ENCODE results near the gene FANCL. TPM values are rescaled to one million over a fixed set of nuclear protein-coding genes. Genes with fewer than 3 reads are reported as not detected.
"Not testable (repeated sequence)": the region's sequence is repeated elsewhere in the genome, so short reads cannot be mapped to it uniquely, and the experiment has no call there.

Gene FANCL
- total RNA-seq: 32.4 TPM

DNA sequence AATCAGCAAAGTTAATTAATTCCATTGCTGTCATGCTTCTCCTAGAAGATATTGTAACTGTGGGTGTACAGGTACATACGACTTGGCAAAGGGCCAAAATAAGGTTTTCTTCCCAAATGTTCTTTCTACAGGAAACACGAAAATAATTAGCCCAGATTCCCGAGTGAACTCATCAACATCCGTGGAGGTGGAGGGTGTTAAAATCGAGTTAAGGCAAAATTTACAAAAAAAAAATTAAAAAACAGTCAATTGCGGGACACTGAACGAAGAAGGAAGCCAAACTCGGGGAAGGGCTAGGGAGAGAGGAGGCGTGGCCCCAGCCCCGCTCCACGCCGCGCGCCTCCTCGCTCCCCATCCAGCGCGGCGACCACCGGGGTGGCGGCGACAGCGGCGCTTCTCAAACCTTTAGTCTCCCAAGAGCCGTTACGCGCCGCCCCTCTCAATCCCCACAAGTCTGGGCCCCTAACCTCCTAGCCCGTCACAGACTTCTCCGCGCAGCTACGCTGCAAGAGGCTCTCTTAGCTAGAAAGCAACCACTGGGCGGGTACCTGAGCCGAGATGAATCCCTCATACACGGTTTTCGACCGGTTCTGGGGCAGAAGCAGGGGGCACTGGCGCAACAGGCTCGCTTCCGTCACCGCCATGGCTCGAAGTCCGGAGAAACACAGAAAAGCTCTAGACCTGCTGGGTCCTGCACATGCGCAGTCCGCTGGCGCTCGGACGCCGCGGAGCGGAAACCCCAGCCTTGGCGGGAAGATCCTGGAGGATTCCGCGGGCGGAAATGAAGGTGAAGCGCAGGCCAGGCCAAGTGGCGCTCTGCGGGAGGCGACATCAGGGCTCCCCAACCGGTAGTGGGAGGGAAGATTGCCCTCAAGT, at the start of gene FANCL:
FANCL (minus strand) TSS at position 656 of the 876 bp plus-strand sequence; CDS start at position 644, 12 bp downstream.
- DNase-seq: peak; percentile 95

DNA sequence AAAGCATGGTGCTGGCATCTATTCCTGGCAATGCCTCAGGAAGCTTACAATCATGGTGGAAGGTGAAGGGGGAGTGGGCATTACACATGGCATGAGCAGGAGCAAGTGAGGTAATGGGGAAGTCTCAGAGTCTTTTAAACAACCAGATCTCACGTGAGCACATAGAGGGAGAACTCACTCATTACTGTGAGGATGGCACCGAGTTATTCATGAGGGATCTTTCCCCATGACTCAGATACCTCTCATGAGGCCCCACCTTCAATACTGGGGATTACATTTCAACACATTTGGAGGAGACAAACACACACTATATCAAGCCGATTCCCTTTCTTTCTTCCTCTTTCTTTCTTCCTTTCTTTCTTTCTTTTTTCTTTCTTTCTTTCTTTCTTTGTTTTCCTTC, 47.9 kb upstream of the FANCL start:
- no peak for DNase-seq

DNA sequence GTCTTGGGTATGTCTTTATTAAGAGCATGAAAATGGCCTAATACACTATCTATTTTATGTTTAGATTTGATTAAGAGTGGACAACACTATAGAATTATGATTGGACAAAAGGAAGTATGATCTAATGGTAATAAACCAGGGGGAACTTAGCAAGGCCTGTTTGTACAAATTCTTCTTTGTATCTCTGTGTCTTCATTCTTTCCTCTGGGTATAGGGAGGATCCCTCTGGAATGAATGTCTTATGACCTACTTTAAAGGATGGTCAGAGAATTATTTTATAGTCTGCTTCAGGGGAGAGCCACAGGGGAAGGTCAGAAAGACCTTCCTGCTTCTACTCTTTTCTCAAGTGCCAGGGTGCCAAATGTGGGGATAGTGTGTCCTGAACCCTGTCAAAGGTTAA, 42.8 kb upstream of the FANCL start:
- DNase-seq: no peak

DNA sequence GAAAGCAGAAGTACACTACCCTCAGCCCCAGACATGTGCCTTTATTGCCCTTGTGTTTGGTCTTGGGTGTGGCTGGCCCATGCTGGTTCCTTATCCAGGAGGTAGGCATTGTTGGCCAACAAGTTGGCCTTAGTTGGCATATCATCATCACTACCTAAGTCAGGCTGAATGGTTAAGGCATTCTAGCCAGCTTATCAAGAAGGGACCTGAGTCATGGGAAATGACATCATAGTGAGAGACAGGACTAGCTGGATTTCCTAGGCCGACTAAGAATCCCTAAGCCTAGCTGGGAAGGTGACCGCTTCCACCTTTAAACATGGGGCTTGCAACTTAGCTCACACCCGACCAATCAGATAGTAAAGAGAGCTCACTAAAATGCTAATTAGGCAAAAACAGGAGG, 34.0 kb upstream of the FANCL start:
- not testable (repeated sequence) for DNase-seq

DNA sequence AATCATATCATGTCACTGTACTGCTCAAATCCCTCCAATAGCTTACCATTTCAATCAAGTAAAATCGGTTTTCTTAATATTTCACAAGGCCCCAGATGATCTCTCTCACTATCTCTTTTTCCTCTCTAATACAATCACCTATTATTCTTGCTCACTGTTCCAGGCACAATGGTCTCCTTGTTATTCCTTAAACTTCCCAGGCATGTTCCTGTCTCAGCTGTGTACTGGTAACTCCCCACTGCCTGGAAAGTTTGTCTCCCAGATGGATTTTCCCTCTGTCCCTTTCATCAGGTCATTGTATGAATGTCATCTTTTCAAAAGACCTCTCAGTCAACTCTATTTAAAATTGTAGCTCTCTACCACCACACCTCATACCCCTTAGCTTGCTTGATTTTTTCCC, 30.7 kb upstream of the FANCL start:
- DNase-seq: no peak

DNA sequence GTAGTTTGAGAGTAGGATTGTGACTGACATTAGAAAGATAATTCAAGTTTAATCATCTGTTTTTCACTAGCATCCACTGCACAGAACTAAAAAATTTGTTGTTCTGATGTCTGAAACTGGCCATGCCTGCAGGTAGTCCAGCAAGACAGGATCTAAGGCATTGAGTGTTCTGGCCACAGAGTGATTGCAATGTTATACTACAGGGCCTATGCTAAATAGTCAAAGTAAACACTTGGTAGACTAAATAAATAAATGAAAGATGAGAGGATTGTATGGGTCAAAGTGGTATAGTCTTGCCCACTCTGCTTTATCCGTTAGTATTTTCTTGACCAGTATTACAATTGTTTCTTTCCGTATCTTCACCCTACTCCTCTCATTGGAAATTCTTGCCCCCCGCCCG, 27.6 kb upstream of the FANCL start:
- no peak for DNase-seq

DNA sequence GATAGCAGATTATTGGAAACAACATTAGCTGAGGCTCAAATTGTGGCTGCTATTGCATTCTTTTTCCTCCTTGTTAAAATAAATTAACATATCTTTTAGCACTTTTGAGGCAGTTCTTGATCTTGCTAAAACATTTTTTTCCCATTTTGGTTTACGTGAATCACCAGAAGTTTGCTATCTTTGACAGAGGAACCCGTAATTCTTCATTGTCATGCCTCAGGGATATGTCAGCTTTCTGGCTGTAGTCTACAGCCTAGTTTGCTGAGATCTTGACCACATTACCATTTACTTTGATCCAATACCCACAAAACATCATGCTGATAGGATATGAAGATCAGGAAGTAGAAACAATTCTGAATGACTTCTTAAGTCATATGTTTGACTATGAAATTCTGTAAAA, 25.1 kb upstream of the FANCL start:
- no peak for DNase-seq

DNA sequence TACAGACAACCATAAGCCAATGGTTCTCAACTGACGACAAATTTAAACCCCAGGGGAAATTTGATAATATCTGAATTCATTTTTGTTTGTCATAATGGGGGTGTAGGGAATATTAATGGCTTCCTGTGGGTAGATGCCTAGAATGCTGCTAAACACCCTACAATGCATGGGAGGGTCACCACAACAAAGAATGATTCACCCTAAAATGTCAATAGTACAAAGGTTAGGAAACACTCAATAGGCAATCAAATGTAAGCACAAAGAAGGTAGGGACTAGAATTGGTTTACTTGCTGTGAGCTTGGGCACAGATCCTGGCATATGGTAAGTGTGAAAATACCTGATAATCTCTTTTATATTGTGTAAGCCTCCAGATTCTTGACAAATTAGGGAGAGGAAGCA, 20.1 kb upstream of the FANCL start:
- DNase-seq: no peak

DNA sequence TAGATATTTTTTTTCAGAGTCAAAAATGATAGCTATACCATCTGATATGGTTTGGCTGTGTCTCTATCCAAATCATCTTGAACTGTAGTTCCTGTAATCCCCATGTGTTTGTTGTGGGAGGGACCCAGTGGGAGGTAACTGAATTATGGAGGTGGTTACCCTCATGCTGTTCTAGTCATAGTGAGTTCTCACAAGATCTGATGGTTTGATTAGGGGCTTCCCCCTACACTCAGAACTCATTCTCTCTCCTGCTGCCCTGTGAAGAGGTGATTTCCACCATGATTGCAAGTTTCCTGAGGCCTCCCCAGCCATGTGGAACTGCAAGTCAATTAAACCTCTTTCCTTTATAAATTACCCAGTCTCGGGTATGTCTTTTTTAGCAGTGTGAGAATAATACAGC, 17.3 kb upstream of the FANCL start:
- not testable (repeated sequence) for DNase-seq

DNA sequence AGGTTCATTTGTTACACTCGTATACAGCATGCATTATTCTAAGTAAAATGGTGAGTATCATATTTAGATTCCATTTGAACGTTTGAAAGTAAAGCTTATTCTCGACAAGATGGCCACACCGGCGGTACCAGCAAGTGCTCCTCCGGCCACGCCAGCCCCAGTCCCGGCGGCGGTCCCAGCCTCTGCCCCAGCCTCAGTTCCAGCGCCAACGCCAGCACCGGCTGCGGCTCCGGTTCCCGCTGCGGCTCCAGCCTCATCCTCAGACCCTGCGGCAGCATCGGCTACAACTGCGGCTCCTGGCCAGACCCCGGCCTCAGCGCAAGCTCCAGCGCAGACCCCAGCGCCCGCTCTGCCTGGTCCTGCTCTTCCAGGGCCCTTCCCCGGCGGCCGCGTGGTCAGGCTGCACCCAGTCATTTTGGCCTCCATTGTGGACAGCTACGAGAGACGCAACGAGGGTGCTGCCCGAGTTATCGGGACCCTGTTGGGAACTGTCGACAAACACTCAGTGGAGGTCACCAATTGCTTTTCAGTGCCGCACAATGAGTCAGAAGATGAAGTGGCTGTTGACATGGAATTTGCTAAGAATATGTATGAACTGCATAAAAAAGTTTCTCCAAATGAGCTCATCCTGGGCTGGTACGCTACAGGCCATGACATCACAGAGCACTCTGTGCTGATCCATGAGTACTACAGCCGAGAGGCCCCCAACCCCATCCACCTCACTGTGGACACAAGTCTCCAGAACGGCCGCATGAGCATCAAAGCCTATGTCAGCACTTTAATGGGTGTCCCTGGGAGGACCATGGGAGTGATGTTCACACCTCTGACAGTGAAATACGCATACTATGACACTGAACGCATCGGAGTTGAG, 10.4 kb upstream of the FANCL start:
- DNase-seq: not testable (repeated sequence)

DNA sequence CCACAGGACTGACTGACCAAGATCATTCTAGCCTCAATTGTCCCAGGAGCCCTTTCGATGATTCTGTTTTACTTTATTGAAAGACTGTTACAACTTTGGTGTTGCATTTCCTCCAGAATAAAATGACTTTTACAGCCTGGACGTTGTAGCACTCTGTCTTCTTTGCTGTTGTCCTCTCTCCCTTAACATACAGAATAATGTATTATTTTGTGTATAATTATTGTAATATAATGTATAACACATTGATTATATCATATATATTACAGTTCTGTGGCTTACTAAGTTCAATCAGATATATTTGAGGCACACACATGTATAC, 380 bp upstream of the FANCL start:
- no peak for DNase-seq

DNA sequence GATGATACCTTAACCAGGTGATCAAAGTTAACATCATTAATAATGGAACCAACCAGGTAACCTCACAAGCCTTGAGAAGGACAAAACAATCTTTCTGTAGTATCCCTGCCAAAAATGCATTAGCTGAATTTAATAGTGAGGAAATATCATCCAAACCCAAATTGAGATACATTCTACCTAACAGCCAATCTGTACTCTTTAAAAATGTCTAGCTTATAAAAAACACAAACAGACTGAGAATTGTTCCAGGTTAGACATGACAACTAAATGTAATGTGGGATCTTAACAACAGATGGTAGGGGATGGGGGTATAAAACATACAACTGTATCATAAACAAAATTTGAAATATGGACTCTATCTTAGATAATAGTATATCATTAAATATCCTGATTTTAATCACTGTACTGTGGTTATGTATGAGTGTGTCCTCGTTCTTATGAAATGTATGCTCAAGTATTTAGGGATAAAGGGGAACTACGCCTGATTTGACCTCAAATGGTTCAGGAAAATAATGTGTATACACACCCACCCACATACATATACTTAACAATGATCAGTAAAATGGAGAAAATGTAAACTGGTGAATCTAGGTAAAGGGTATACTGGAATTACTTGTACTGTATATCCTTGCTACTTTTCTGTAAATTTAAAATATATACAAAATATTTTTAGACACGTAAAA, 1.7 kb downstream of the FANCL start:
- DNase-seq: no peak

DNA sequence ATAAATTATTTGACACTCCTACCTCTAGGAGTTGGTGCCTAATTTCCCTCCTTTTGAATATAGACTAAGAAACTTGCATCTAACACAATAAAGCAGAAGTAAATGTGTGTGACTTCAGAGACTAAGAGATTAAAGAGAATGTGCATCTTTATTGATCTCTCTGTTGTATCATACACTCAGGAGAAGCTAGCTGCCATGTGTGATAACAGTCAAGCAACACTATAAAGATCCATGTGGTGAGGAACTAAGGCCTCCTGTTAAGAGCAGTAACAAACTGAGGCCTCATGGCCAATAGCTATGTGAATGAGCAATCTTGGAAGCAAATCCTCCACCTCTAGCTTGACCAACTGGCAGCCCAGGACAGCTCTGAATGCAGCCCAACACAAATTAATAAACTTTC, 3.4 kb downstream of the FANCL start:
- DNase-seq: no peak

DNA sequence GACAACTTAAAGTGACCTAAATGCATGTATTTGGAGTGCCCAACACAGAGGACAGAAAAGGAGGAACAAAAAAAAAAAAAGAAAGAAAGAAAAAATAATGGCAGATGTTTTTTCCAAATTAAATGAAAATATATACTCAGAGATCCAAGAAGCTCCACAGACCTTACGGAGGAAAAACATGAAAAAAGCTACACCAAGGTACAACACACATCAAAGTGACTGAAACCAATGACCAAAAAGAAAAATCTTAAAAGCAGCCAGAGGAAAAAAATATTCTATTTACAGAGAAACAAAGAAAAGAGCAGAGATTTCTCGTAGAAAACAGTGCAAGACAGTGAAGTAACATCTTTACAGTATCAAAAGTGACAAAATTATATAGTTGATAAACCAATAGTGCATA, 5.1 kb downstream of the FANCL start:
- DNase-seq: no peak

DNA sequence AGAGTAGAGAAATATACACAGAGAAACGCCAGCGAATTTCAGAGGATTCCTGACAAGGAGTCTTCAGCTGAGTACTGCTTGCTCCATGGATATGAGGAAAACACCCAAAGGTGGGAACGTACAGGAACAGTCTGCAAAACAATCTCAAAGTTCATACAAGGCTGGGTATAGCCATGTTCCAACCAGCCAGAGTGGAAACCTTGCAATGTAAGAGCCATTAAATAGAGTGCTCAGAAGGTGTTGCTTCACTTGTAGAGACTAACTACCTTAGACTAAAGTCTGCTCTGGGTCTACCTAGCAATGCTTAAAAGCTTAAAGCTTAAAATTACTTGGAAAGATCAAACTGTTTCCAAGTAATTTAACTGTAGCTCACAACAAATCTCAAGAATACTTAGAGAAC, 6.0 kb downstream of the FANCL start:
- DNase-seq: no peak

DNA sequence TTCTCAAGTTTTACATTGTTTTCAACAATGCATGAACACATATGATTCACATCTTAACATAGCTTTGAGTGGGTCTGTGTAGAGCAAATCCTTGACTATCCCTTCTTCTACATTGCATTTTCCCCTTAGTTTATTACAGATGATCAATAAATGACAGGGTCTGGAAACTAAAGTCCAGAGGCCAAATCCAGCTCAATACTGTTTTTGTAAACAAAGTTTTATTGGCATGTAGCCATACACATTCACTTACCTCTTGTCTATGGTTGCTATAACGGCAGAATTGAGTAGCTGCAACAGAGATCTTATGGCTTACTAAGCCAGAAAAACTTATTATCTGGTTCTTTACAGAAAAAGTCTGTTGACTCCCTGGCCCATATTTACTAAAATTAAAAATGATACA, 12.8 kb downstream of the FANCL start:
- no peak for DNase-seq

DNA sequence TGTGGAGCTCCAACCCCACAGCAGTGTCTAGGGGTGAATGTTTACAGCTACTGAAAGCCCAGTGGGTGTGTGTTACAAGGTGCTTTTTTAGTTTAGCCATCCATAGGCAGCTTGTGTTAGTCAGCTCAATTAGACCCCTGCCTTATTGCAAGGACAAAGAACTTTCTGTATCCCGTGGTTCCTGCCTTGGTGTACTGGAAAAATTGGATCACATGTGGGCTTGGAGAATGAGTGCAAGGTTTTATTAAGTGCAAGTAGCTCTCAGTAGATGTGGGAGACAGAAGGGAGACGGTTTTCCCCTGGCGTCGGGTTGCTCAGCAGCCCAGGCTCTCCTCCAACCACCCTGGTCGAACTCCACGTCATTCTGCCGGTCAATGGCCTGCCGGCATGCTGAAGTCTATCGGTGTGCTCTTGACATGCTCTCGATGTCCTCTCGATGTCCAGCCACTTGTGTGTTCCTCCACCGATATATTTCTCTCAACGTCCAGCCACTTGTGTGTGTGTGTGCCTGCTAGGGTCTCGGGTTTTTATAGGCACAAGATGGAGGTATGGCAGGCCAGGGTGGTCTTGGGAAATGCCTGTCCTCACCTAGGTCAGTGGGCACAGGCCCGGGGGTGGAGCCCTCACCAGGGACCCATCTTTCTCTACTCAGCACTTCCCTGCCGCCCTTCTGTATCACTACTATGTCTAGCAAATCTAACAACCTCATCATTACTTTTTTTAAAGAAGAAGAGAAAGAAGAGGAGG, 13.8 kb downstream of the FANCL start:
- DNase-seq: no peak

DNA sequence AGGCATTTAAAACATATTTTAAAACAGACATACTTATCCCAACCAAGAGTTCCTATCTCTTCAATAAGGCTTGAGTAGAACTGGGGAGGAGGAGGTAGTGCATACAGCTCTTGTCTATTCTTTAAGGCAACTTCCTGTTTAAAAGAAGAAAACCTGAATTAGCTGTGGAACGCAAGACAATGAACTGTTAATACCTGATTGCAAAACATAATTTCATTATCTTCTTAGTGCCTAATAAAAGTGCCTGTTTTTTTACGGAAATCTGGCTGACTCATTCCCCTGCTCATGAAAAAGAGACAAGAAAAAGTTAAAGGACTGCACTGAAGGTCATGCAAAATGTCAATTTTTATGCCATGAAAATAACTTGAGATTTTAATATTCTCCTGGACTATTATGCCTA, 19.2 kb downstream of the FANCL start:
- DNase-seq: no peak

DNA sequence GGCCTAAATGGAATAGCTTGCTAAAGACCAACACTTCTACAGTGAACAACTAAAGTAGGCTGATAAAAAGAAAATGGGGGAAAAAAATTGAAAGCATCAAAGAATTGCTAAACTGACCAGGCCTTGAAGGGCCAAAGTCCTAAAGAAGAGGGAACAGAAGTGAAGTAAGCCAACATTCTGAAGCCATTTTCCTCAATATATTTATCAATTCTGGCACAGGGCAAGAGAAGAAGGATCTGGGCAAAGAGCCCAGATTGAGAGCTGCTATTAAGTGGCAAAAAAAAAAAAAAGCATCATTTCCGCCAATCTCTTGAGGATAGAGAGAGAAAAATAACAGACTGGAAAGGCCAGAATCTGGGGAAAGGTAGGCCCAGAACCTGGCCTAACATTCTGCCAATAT, 25.7 kb downstream of the FANCL start:
- no peak for DNase-seq

DNA sequence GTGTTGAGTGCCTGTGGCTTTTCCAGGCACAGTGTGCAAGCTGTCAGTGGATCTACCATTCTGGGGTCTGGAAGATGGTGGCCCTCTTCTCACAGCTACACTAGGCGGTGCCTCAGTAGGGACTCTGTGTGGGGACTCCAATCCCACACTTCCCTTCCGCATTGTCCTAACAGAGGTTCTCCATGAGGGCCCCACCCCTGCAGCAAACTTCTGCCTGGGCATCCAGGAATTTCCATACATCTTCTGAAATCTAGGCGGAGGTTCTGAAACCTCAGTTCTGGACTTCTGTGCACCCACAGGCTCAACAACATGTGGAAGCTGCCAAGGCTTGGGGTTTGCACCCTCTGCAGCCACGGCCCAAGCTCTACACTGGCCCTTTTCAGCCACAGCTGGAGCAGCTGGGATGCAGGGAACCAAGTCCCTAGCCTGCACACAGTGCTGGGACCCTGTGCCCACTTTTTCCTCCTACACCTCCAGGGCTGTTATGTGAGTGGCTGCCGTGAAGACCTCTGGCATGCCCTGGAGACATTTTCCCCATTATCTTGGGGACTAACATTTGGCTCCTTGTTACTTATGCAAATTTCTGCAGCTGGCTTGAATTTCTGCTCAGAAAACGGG, 30.1 kb downstream of the FANCL start:
- not testable (repeated sequence) for DNase-seq

DNA sequence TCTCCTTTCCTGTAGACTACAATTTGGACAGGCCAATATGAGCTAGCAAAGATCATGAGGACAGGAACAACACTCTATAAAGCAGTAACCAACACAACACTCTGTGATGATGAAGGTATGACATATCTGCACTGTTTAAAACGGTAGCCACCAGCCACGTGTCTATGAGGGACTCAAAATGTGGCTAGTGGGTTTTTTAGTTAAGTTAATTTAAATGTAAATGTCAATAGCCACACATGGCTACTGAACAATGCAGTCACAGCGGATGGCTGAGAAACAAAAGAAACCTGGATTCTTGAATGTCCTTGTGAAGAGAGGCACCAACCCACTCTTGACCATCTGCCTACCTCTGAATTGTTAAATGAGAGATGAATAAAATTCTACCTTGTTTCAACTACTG, 33.9 kb downstream of the FANCL start:
- DNase-seq: no peak

DNA sequence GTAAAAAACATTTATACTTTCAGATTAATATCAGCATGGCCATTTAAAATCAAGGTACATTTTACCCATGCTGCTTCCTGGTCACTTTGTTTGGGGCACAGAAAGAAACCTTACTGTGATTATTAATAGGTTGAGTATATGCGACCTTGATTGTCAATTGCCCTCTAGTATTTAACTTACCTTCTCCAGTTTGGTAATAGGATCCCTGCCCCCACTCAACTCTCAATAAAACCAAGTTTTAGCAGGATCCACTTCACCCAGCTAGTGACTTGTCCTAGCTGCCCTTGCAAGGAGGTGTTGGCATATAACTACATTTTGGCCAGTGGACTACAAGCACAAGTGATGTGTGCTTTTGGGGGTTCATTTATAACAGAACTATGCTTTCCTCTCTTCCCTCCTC, 34.3 kb downstream of the FANCL start:
- no peak for DNase-seq
